SU-DHL-6 (cell line): ENCODE data around the gene COX19.

Source experiments
- EZH2phosphoT487 ChIP-seq: fragments of 200-600 bp; sonication (generic), shearing (Covaris generic); conservative IDR thresholded peaks from 2 replicates; pipeline ENCODE4 v1.6.1; 2018; ENCODE audit warnings: mild to moderate bottlenecking, antibody characterized with exemption, low read length, moderate library complexity, mixed read lengths
- TF ChIP-seq, protein P1 (sequence below): fragments of 200-600 bp; sonication (generic); IDR thresholded peaks from one replicate; pipeline ENCODE4 v1.5.1; 2017; ENCODE audit warnings: antibody characterized with exemption, mild to moderate bottlenecking, low read length, moderate library complexity; ENCODE audit not compliant: insufficient read depth, poor library complexity, severe bottlenecking

DNA sequence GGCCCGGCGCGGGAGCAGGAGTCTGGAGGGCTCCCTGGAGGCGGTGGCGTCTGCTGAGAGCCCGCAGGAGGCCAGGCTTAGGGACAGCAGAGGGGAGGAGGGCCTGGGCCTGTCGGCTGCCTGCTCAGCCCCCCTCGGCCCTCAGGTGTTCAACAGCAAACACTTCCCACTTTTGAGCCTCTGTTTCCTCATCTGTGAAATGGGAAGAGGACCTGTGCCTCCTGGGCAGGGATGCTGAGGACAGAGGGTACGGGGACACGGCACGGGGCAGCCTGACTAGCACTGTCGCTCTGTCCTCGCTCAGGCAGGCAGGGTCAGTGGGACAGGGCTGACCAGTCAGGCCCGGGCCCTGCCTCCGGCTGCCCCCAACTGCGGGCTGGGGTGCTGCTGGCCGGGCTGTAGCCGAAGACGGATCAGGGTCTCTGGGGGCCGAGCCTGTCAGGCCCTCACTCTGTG is 8.3 kb upstream of the COX19 start:
- TF ChIP-seq, protein P1, sequence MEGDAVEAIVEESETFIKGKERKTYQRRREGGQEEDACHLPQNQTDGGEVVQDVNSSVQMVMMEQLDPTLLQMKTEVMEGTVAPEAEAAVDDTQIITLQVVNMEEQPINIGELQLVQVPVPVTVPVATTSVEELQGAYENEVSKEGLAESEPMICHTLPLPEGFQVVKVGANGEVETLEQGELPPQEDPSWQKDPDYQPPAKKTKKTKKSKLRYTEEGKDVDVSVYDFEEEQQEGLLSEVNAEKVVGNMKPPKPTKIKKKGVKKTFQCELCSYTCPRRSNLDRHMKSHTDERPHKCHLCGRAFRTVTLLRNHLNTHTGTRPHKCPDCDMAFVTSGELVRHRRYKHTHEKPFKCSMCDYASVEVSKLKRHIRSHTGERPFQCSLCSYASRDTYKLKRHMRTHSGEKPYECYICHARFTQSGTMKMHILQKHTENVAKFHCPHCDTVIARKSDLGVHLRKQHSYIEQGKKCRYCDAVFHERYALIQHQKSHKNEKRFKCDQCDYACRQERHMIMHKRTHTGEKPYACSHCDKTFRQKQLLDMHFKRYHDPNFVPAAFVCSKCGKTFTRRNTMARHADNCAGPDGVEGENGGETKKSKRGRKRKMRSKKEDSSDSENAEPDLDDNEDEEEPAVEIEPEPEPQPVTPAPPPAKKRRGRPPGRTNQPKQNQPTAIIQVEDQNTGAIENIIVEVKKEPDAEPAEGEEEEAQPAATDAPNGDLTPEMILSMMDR: no peak
- TF ChIP-seq EZH2phosphoT487: no peak
